ENCODE data around the gene RMC1. TPM values are rescaled to one million over a fixed set of nuclear protein-coding genes. Genes with fewer than 3 reads are reported as not detected.

RMC1 gene
- total and polyA plus RNA-seq, 2 donors from 2014 or later = 25.9 to 40.4 TPM

GRCh38 chr18:23572012-23572411, 68.7 kb downstream of the RMC1 start:
- TF ChIP-seq CTCF (IDR thresholded peaks at IDR 0.05; ENCODE audit: borderline replicate concordance, extremely low read depth, insufficient read depth) = no peak
- intact Hi-C loops (cut with DNase I) = no loop called here
- DNase-seq = no peak
- H3K27ac ChIP-seq (ENCODE audit: low read depth in 2 of 2, low read length in 2 of 2) = no peak overlapping the region
- FAIRE-seq = no peak
- H3K9me3 ChIP-seq (ENCODE audit: control insufficient read depth in 2 of 3, insufficient read depth in 1 of 3, low read length in 3 of 3) = no peaks in the 10 kb centered on the region
- peaks cover 0 to 6% (median 0%) of the 10 kb centered on the region in 3 donors for H3K4me1 ChIP-seq (ENCODE audit: control insufficient read depth in 2 of 3, insufficient read depth in 2 of 3, low read depth in 1 of 3, low read length in 3 of 3)
- H3K36me3 ChIP-seq (ENCODE audit: control insufficient read depth in 2 of 3, insufficient read depth in 3 of 3, low read length in 3 of 3) = peaks cover 3 to 15% (median 13%) of the 10 kb centered on the region in 3 donors
- H3K4me3 ChIP-seq (ENCODE audit: low read length in 3 of 3) = no peak overlapping the region
- no peak overlapping the region for H3K9ac ChIP-seq (ENCODE audit: low read length in 3 of 3)
- H3K27me3 ChIP-seq (ENCODE audit: control insufficient read depth, insufficient read depth, low read length) = no peaks in the 10 kb centered on the region

GRCh38 chr18:23572570-23572969, 69.3 kb downstream of the RMC1 start:
- H3K27me3 ChIP-seq (ENCODE audit: control insufficient read depth, insufficient read depth, low read length) = no peaks in the 10 kb centered on the region
- peaks cover 1 to 12% (median 10%) of the 10 kb centered on the region in 3 donors for H3K36me3 ChIP-seq (ENCODE audit: control insufficient read depth in 2 of 3, insufficient read depth in 3 of 3, low read length in 3 of 3)
- H3K4me3 ChIP-seq (ENCODE audit: low read length in 3 of 3) = no peak overlapping the region
- no peaks in the 10 kb centered on the region for H3K9me3 ChIP-seq (ENCODE audit: control insufficient read depth in 2 of 3, insufficient read depth in 1 of 3, low read length in 3 of 3)
- H3K4me1 ChIP-seq (ENCODE audit: control insufficient read depth in 2 of 3, insufficient read depth in 2 of 3, low read depth in 1 of 3, low read length in 3 of 3) = peaks cover 0 to 6% (median 0%) of the 10 kb centered on the region in 3 donors
- no peak overlapping the region for H3K9ac ChIP-seq (ENCODE audit: low read length in 3 of 3)
- intact Hi-C loops (cut with DNase I) = no loop called here
- no peak for FAIRE-seq
- no peak for DNase-seq
- no peak overlapping the region for H3K27ac ChIP-seq (ENCODE audit: low read depth in 2 of 2, low read length in 2 of 2)
- no peak for TF ChIP-seq CTCF (IDR thresholded peaks at IDR 0.05; ENCODE audit: borderline replicate concordance, extremely low read depth, insufficient read depth)

GRCh38 chr18:23573020-23573419, 69.7 kb downstream of the RMC1 start:
- intact Hi-C loops (cut with DNase I) = no loop called here
- no peak for TF ChIP-seq CTCF (IDR thresholded peaks at IDR 0.05; ENCODE audit: borderline replicate concordance, extremely low read depth, insufficient read depth)
- H3K27me3 ChIP-seq (ENCODE audit: control insufficient read depth, insufficient read depth, low read length) = no peaks in the 10 kb centered on the region
- no peak for DNase-seq
- H3K4me1 ChIP-seq (ENCODE audit: control insufficient read depth in 2 of 3, insufficient read depth in 2 of 3, low read depth in 1 of 3, low read length in 3 of 3) = peaks cover 0 to 6% (median 0%) of the 10 kb centered on the region in 3 donors
- no peaks in the 10 kb centered on the region for H3K9me3 ChIP-seq (ENCODE audit: control insufficient read depth in 2 of 3, insufficient read depth in 1 of 3, low read length in 3 of 3)
- no peak overlapping the region for H3K4me3 ChIP-seq (ENCODE audit: low read length in 3 of 3)
- H3K36me3 ChIP-seq (ENCODE audit: control insufficient read depth in 2 of 3, insufficient read depth in 3 of 3, low read length in 3 of 3) = peaks cover 0 to 10% (median 8%) of the 10 kb centered on the region in 3 donors
- H3K27ac ChIP-seq (ENCODE audit: low read depth in 2 of 2, low read length in 2 of 2) = no peak overlapping the region
- no peak for FAIRE-seq
- no peak overlapping the region for H3K9ac ChIP-seq (ENCODE audit: low read length in 3 of 3)

Data from kidney (tissue), 14 donors.